ENCODE measurements around the gene OXCT1.
A peak's percentile ranks its signal among the peaks of the same experiment; 100 is the strongest.

The OXCT1 gene

DNA sequence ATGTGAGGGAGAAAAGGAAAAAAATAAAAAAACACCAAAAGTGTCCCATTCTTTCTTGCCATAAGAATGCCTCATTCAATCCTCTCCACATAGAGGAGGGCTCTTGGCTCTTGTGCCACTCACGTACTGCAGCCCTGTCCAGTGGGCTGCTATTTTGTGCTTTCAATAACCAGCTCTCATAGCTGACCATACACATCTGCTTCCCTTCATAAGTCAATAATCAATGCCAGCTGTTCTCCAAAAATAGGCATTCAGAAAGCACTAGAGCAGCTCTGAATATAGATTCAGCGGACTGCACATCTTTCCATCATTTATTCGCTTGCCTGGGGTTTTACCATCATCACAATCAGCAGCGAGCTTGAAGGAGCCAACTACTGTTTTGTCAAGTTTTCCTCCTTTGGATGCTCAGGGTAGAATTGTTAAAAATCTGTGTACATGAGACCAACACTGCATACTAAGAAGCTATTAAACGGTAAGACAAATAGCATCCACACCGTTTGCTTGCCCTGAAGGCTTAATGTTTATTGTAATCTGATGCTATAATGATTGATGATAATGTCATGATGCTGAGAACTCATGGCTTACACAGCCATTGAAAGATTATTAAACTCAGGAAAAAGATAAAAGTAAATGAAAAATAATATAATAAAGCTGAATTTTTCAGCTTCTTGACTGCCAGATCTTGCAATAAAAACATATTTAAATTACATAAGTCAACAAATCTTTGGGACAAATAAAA lies 80.0 kb downstream of the OXCT1 start:
- POLR2A ChIA-PET, result no interaction called here
- Histone ChIP-seq H3K9me3 (ENCODE audit: control insufficient read depth, insufficient read depth, low read depth, low read length) (no peaks in the 10 kb centered on the region), H3K4me3 (ENCODE audit: low read depth, low read length) (no peak overlapping the region), H3K27ac (ENCODE audit: extremely low read depth, low read depth, low read length) (no peak overlapping the region), H3K4me1 (ENCODE audit: control insufficient read depth, insufficient read depth, low read length) (peaks cover 66% of the 10 kb centered on the region), H3K36me3 (ENCODE audit: control insufficient read depth in 2 of 2, insufficient read depth in 1 of 2, low read length in 2 of 2) (no peaks in the 10 kb centered on the region; a peak in 1 of 3 replicates)
- peak; percentile 47 for TF ChIP-seq ZBTB17 (tag by site-specific recombination; IDR thresholded peaks at IDR 0.05)
- no peak for TF ChIP-seq ZFP41 (tag by site-specific recombination; IDR thresholded peaks at IDR 0.05; ENCODE audit: borderline replicate concordance)
- TF ChIP-seq SP7 (tag by site-specific recombination; IDR thresholded peaks at IDR 0.05), result no peak
- 0 out of 2 replicates have a peak, but pooled peaks have one; percentile 5 for TF ChIP-seq GFI1B (tag by site-specific recombination; IDR thresholded peaks at IDR 0.05)
- TF ChIP-seq OSR2 (tag by site-specific recombination; IDR thresholded peaks at IDR 0.05), result peak; percentile 81
- TF ChIP-seq, protein P1, sequence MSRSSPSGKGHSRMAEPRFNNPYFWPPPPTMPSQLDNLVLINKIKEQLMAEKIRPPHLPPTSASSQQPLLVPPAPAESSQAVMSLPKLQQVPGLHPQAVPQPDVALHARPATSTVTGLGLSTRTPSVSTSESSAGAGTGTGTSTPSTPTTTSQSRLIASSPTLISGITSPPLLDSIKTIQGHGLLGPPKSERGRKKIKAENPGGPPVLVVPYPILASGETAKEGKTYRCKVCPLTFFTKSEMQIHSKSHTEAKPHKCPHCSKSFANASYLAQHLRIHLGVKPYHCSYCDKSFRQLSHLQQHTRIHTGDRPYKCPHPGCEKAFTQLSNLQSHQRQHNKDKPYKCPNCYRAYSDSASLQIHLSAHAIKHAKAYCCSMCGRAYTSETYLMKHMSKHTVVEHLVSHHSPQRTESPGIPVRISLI (tag by site-specific recombination; IDR thresholded peaks at IDR 0.05), result no peak
- no peak for TF ChIP-seq SP3 (tag by site-specific recombination; IDR thresholded peaks at IDR 0.05)
- TF ChIP-seq FEZF1 (tag by site-specific recombination; IDR thresholded peaks at IDR 0.05), result peak; percentile 63
- 0 out of 2 replicates have a peak, but pooled peaks have one; percentile 23 for TF ChIP-seq KLF10 (tag by site-specific recombination; IDR thresholded peaks at IDR 0.05)
- TF ChIP-seq ZNF366 (tag by site-specific recombination; conservative IDR thresholded peaks at IDR 0.05), result peak; percentile 43
- TF ChIP-seq BCL11A (tag by site-specific recombination; IDR thresholded peaks at IDR 0.05; ENCODE audit: low read depth), result peak; percentile 46; the same call in 1 of the 2 replicates
- TF ChIP-seq ZNF629 (tag by site-specific recombination; IDR thresholded peaks at IDR 0.05), result peak; percentile 30; the same call in 1 of the 2 replicates
- TF ChIP-seq ZNF843 (tag by site-specific recombination; IDR thresholded peaks at IDR 0.05), result peak; percentile 71
- TF ChIP-seq ZXDB (tag by site-specific recombination; IDR thresholded peaks at IDR 0.05), result peak; percentile 27; the same call in 1 of the 2 replicates
- TF ChIP-seq ZEB2 (tag by site-specific recombination; IDR thresholded peaks at IDR 0.05), result peak; percentile 58
- peak; percentile 38; the same call in 1 of the 2 replicates for TF ChIP-seq BCL11B (tag by site-specific recombination; IDR thresholded peaks at IDR 0.05; ENCODE audit: low read depth)
- TF ChIP-seq, protein P2, sequence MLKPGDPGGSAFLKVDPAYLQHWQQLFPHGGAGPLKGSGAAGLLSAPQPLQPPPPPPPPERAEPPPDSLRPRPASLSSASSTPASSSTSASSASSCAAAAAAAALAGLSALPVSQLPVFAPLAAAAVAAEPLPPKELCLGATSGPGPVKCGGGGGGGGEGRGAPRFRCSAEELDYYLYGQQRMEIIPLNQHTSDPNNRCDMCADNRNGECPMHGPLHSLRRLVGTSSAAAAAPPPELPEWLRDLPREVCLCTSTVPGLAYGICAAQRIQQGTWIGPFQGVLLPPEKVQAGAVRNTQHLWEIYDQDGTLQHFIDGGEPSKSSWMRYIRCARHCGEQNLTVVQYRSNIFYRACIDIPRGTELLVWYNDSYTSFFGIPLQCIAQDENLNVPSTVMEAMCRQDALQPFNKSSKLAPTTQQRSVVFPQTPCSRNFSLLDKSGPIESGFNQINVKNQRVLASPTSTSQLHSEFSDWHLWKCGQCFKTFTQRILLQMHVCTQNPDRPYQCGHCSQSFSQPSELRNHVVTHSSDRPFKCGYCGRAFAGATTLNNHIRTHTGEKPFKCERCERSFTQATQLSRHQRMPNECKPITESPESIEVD (tag by site-specific recombination; IDR thresholded peaks at IDR 0.05), result peak; percentile 92
- CTCF ChIA-PET, result interaction anchor here (2.4 kb wide), 1 partner anchor 53 kb away, joined by 9 read pairs; no protein-coding TSS in a partner anchor

DNA sequence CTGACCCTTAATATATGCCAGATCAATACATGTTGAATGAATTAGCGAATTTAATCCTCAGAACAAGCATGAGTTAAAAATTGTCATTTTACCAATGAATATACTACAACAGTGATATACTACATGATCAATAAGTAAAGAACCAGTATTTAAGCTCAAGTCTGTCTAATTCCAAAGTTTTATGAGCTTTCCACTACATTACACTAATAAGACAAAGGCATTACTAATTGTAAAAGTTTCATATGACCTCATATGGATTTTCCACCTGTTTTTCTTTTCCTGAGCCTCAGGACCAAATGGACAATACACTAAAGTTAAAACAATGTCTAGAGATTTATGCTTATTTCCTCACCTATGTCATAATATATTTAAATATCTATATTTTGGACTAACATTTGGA lies 80.8 kb downstream of the OXCT1 start:
- Histone ChIP-seq H3K4me3 (ENCODE audit: low read depth, low read length) (no peak overlapping the region), H3K36me3 (ENCODE audit: control insufficient read depth in 2 of 2, insufficient read depth in 1 of 2, low read length in 2 of 2) (no peaks in the 10 kb centered on the region; a peak in 1 of 3 replicates), H3K4me1 (ENCODE audit: control insufficient read depth, insufficient read depth, low read length) (peaks cover 58% of the 10 kb centered on the region), H3K9me3 (ENCODE audit: control insufficient read depth, insufficient read depth, low read depth, low read length) (no peaks in the 10 kb centered on the region), H3K27ac (ENCODE audit: extremely low read depth, low read depth, low read length) (no peak overlapping the region)
- ChIA-PET POLR2A (no interaction called here), CTCF (interaction anchor here (0.6 kb wide), 1 partner anchor 1332 kb away, joined by 3 read pairs; no protein-coding TSS in a partner anchor)
- TF ChIP-seq KLF7 (tag by site-specific recombination; IDR thresholded peaks at IDR 0.05; ENCODE audit: borderline replicate concordance), result no peak
- TF ChIP-seq, protein P3, sequence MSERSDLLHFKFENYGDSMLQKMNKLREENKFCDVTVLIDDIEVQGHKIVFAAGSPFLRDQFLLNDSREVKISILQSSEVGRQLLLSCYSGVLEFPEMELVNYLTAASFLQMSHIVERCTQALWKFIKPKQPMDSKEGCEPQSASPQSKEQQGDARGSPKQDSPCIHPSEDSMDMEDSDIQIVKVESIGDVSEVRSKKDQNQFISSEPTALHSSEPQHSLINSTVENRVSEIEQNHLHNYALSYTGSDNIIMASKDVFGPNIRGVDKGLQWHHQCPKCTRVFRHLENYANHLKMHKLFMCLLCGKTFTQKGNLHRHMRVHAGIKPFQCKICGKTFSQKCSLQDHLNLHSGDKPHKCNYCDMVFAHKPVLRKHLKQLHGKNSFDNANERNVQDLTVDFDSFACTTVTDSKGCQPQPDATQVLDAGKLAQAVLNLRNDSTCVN (tag by site-specific recombination; optimal IDR thresholded peaks at IDR 0.05), result no peak
- TF ChIP-seq, protein P4, sequence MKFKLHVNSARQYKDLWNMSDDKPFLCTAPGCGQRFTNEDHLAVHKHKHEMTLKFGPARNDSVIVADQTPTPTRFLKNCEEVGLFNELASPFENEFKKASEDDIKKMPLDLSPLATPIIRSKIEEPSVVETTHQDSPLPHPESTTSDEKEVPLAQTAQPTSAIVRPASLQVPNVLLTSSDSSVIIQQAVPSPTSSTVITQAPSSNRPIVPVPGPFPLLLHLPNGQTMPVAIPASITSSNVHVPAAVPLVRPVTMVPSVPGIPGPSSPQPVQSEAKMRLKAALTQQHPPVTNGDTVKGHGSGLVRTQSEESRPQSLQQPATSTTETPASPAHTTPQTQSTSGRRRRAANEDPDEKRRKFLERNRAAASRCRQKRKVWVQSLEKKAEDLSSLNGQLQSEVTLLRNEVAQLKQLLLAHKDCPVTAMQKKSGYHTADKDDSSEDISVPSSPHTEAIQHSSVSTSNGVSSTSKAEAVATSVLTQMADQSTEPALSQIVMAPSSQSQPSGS (tag by site-specific recombination; IDR thresholded peaks at IDR 0.05; ENCODE audit: low read depth), result peak; percentile 71; the same call in 1 of the 2 replicates
- TF ChIP-seq, protein P2 (tag by site-specific recombination; IDR thresholded peaks at IDR 0.05), result peak; percentile 64; the same call in 1 of the 2 replicates
- peak; percentile 51; the same call in 1 of the 2 replicates for TF ChIP-seq SCRT2 (tag by site-specific recombination; IDR thresholded peaks at IDR 0.05)
- TF ChIP-seq ZNF19 (tag by site-specific recombination; IDR thresholded peaks at IDR 0.05; ENCODE audit: low read depth), result no peak
- TF ChIP-seq ZNF426 (tag by site-specific recombination; IDR thresholded peaks at IDR 0.05), result no peak
- no peak for TF ChIP-seq ZNF623 (tag by site-specific recombination; IDR thresholded peaks at IDR 0.05)
- TF ChIP-seq, protein P5, sequence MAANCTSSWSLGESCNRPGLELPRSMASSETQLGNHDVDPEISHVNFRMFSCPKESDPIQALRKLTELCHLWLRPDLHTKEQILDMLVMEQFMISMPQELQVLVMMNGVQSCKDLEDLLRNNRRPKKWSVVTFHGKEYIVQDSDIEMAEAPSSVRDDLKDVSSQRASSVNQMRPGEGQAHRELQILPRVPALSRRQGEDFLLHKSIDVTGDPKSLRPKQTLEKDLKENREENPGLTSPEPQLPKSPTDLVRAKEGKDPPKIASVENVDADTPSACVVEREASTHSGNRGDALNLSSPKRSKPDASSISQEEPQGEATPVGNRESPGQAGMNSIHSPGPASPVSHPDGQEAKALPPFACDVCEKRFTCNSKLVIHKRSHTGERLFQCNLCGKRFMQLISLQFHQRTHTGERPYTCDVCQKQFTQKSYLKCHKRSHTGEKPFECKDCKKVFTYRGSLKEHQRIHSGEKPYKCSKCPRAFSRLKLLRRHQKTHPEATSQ (tag by site-specific recombination; IDR thresholded peaks at IDR 0.05), result no peak

All from HEK293 (cell line).